SH-SY5Y (cell line): ENCODE results near the gene ARL16.

Experiments
- GATA2 ChIP-seq: IDR thresholded peaks from 2 replicates; pipeline ENCODE4 v1.6.1; 2011; ENCODE audit warnings: mild to moderate bottlenecking, low read depth, low read length
- GATA3 ChIP-seq: IDR thresholded peaks from 2 replicates; pipeline ENCODE4 v1.6.1; 2011; ENCODE audit warnings: low read depth, mild to moderate bottlenecking, low read length, moderate library complexity

The ARL16 gene

GRCh38 chr17:81706232-81706611 lies 22.6 kb upstream of the ARL16 start:
- TF ChIP-seq GATA3 (no peak), GATA2 (no peak)

DNA sequence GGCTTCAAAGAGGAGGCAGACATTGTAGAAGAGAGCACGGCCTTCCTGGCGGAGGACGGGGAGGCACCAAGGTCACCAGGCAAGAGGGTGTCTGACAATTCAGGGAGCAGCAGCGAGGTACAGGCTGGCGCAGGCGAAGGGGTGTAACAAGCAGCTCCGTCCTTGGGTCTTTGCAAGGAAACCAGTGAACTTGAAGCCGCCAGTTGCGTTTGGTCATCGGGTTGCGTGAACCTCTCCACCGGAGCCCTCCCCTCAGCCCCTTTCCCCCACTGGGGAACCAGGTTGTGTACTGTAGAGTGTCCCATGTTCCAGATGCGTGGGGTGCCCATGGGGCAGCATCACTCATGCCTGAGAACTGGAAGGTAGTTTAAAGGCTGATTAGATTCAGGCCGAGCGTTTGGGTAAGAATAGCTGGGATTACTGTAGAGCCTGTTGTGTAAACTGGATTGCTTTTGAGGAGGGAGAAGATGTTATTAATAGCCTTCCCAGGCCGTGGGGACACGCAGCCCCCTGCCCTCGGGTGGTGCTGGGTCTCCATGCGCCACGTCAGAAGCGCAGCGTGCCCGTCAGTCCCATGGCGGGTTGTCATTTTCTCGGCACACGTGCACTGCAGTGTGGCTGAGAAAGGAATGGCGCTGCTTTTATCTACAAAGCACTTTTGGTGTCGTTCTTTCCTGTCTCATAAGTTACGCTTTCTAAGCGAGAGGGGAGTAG lies 22.1 kb upstream of the ARL16 start:
- TF ChIP-seq GATA2: no peak
- TF ChIP-seq GATA3: no peak

GRCh38 chr17:81703747-81704654 lies 20.4 kb upstream of the ARL16 start:
- TF ChIP-seq GATA3: no peak
- no peak for TF ChIP-seq GATA2

- TF ChIP-seq GATA2: no peak
- TF ChIP-seq GATA3: no peak
These were observed 19.5 kb upstream of the ARL16 start, which contains the start of gene MRPL12 for GRCh38 chr17:81702934-81703746. TSS of gene MRPL12 (plus strand) at chr17:81703367. CDS start at chr17:81703502, 135 bp downstream.

DNA sequence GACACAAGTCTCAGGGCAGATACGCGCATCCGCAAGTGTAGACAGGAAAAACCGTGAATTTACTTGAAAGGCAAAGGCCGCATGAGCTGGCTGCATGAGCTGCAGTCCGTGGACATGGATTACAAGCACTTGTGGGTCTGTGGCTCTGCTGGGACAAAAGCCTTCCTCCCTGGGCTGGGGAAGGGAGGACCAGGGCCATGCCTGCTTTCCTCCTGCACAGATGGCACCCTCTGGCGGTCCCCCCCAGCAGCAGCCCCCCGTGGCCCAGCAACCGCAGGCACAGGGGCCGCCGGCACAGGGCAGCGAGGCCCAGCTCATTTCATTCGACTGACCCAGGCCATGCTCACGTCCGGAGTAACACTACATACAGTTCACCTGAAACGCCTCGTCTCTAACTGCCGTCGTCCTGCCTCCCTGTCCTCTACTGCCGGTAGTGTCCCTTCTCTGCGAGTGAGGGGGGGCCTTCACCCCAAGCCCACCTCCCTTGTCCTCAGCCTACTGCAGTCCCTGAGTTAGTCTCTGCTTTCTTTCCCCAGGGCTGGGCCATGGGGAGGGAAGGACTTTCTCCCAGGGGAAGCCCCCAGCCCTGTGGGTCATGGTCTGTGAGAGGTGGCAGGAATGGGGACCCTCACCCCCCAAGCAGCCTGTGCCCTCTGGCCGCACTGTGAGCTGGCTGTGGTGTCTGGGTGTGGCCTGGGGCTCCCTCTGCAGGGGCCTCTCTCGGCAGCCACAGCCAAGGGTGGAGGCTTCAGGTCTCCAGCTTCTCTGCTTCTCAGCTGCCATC lies 17.9 kb upstream of the ARL16 start:
- TF ChIP-seq GATA3 (no peak), GATA2 (no peak)

DNA sequence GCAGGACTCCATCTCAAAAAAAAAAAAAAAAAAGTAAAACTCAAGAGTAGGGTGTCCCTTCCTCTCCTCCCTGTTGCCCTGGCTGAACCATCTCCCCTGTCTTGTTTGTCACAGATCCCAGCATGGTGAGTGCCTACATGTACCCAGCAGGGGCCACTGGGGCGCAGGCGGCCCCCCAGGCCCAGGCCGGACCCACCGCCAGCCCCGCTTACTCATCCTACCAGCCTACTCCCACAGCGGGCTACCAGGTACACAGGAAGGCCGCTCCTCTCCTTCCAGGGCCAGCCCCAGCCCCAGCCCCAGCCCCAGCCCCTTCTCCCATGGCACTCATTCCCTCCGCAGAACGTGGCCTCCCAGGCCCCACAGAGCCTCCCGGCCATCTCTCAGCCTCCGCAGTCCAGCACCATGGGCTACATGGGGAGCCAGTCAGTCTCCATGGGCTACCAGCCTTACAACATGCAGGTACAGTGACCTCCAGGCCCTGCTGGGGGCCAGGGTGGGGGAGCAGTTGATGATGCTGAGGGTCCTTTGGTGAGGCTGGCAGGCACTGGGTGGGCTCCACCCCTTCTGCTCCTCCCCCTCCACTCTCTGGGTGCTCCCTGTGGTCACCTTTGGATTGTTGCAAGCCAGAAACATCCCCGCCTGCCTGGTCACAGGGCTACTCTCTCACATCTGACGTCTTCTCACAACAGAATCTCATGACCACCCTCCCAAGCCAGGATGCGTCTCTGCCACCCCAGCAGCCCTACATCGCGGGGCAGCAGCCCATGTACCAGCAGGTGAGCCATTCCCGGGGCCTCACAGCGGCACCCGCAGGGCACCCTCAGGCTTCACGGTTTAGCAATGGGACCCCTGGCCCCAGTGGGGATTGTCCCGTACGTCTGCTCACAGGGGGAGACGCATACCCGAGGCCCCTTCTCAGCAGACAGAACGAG lies 17.0 kb upstream of the ARL16 start:
- TF ChIP-seq GATA2 (no peak), GATA3 (no peak)

GRCh38 chr17:81697261-81698044 lies 13.9 kb upstream of the ARL16 start:
- no peak for TF ChIP-seq GATA2
- no peak for TF ChIP-seq GATA3

DNA sequence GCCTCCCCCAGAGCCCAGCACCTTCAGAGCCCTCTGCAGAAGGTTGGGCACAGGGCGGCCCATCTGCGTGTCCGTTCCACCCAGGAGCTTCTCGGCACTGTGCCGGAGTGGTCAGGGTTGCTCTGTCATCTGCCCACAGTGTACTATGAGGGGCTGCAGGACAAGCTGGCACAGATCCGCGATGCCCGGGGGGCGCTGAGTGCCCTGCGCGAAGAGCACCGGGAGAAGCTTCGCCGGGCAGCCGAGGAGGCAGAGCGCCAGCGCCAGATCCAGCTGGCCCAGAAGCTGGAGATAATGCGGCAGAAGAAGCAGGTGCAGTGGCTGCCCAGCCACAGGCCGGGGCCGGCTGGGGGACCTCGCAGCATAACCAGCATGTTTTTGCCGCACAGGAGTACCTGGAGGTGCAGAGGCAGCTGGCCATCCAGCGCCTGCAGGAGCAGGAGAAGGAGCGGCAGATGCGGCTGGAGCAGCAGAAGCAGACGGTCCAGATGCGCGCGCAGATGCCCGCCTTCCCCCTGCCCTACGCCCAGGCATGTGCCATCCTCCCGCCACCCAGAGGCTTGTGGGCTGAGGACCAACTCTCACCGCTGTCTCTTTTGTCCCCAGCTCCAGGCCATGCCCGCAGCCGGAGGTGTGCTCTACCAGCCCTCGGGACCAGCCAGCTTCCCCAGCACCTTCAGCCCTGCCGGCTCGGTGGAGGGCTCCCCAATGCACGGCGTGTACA lies 12.8 kb upstream of the ARL16 start:
- TF ChIP-seq GATA2: no peak
- TF ChIP-seq GATA3: no peak

- TF ChIP-seq GATA3: no peak
- no peak for TF ChIP-seq GATA2
These were observed 12.2 kb upstream of the ARL16 start for GRCh38 chr17:81695801-81696200.

GRCh38 chr17:81695211-81695610 lies 11.6 kb upstream of the ARL16 start:
- TF ChIP-seq GATA3: no peak

DNA sequence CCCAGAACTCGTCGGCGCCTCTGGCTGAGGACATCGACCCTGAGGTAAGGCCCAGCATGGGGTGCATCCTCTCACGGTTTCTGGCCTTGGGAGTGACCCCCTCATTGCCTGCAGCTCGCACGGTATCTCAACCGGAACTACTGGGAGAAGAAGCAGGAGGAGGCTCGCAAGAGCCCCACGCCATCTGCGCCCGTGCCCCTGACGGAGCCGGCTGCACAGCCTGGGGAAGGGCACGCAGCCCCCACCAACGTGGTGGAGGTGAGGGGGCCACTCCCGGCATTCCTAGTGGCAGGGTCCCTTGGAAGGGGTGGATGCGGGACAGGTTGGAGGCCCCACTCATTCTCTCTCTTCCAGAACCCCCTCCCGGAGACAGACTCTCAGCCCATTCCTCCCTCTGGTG lies 11.2 kb upstream of the ARL16 start:
- TF ChIP-seq GATA3 (no peak), GATA2 (no peak)
